Osteoblast (primary cell): Measurements from ENCODE around the gene FAF2. TPM values are rescaled to one million over a fixed set of nuclear protein-coding genes. Genes with fewer than 3 reads are reported as not detected.
A peak's percentile ranks its signal among the peaks of the same experiment; 100 is the strongest.

Experiments used
- DNase-seq: peaks from one replicate; pipeline ENCODE4 v3.0.0; 2011; ENCODE audit warnings: low spot score, mixed read lengths; ENCODE audit not compliant: insufficient read length; ENCODE audit errors: missing footprints
- H2AFZ ChIP-seq: 2 replicates; pipeline ENCODE4 v1.6.0; 2011; ENCODE audit warnings: mild to moderate bottlenecking, low read length
- H3K27ac ChIP-seq: 2 replicates; pipeline ENCODE4 v1.5.1; 2011; ENCODE audit warnings: mild to moderate bottlenecking, low read depth, low read length, moderate library complexity
- H3K27me3 ChIP-seq: 2 replicates; pipeline ENCODE4 v1.6.0; 2012; ENCODE audit warnings: mild to moderate bottlenecking, control low read depth, inconsistent platforms, low read length, moderate library complexity; ENCODE audit not compliant: insufficient read depth
- H3K36me3 ChIP-seq: 2 replicates; pipeline ENCODE4 v1.5.1; 2011; ENCODE audit warnings: mild to moderate bottlenecking, low read length, control low read depth, moderate library complexity; ENCODE audit not compliant: insufficient read depth
- H3K4me1 ChIP-seq: 2 replicates; pipeline ENCODE4 v1.5.1; 2011; ENCODE audit warnings: mild to moderate bottlenecking, low read length, control low read depth, moderate library complexity; ENCODE audit not compliant: insufficient read depth
- H3K4me2 ChIP-seq: 2 replicates; pipeline ENCODE4 v1.6.0; 2011; ENCODE audit warnings: mild to moderate bottlenecking, low read length; ENCODE audit not compliant: insufficient read depth
- H3K4me3 ChIP-seq: fragments of 200-600 bp; sonication (generic); 3 replicates; pipeline ENCODE4 v1.5.1; 2012; ENCODE audit warnings: mild to moderate bottlenecking, low read length, inconsistent platforms; ENCODE audit not compliant: insufficient read depth
- H3K79me2 ChIP-seq: 2 replicates; pipeline ENCODE4 v1.6.0; 2012; ENCODE audit warnings: mild to moderate bottlenecking, low read length, control low read depth, inconsistent platforms; ENCODE audit not compliant: insufficient read depth
- H3K9me3 ChIP-seq: 2 replicates; pipeline ENCODE4 v1.5.1; 2011; ENCODE audit warnings: low read depth, low read length, control low read depth
- H4K20me1 ChIP-seq: 2 replicates; pipeline ENCODE4 v1.6.0; 2012; ENCODE audit warnings: mild to moderate bottlenecking, low read length, control low read depth; ENCODE audit not compliant: insufficient read depth
- total RNA-seq: library from RNA; depleted of rRNA; stranded (reverse); fragments of >200 nt; gene quantifications from 2 replicates; pipeline ENCODE4 v1.2.3, GENCODE V29; 2012
- TF ChIP-seq, protein P1 (sequence below): IDR thresholded peaks from 2 replicates; pipeline ENCODE4 v1.5.1; 2011; ENCODE audit warnings: mild to moderate bottlenecking, low read depth, low read length, moderate library complexity; ENCODE audit errors: extremely low read depth

Gene FAF2, protein sequence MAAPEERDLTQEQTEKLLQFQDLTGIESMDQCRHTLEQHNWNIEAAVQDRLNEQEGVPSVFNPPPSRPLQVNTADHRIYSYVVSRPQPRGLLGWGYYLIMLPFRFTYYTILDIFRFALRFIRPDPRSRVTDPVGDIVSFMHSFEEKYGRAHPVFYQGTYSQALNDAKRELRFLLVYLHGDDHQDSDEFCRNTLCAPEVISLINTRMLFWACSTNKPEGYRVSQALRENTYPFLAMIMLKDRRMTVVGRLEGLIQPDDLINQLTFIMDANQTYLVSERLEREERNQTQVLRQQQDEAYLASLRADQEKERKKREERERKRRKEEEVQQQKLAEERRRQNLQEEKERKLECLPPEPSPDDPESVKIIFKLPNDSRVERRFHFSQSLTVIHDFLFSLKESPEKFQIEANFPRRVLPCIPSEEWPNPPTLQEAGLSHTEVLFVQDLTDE
- 40.2 and 42.4 TPM in 2 replicates for total RNA-seq

DNA sequence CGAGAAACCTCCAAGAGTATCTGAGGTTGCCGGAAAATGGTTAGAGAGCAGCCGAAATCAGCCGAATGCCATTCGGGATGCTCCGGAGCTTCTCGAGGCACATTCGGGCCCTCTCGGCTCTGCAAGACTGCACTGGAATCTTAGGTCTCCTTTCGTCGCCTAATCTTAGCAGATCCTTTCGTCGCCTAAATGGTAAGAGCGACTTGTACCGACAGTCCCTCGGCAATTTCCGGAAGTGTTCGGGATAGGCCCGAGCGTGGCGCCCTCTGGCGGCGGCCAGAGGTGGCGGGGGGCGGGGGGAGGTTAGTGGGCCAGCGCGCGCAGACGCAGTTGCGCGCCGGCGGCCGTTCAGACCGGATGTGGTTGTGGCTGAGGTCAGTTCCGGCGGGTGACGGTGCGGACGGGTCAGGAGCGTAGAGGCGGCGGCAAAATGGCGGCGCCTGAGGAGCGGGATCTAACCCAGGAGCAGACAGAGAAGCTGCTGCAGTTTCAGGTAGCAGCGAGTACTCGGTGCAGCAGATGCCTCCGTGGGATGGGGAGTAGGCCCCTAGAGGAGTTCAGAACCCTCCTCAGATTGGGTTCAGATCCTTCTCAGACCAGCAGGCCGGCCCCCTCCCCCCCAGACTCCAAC is at the start of gene FAF2:
TSS of gene FAF2 (plus strand) at position 408 of the 631 bp plus-strand sequence. CDS start at position 431, 23 bp downstream.
- Histone ChIP-seq H3K27ac (peak within 1 kb of the TSS; percentile 99), H3K4me2 (peak within 1 kb of the TSS; percentile 98), H3K27me3 (no peaks in the 10 kb centered on the region), H3K4me3 (peak within 1 kb of the TSS; percentile 99), H4K20me1 (peaks cover 21% of the 10 kb centered on the region), H3K36me3 (peaks cover 1% of the 10 kb centered on the region), H3K9me3 (no peaks in the 10 kb centered on the region), H3K4me1 (peaks cover 25% of the 10 kb centered on the region), H3K79me2 (peaks cover 49% of the 10 kb centered on the region), H2AFZ (peak within 1 kb of the TSS; percentile 99)
- peak; percentile 99 for DNase-seq
- TF ChIP-seq, protein P1, sequence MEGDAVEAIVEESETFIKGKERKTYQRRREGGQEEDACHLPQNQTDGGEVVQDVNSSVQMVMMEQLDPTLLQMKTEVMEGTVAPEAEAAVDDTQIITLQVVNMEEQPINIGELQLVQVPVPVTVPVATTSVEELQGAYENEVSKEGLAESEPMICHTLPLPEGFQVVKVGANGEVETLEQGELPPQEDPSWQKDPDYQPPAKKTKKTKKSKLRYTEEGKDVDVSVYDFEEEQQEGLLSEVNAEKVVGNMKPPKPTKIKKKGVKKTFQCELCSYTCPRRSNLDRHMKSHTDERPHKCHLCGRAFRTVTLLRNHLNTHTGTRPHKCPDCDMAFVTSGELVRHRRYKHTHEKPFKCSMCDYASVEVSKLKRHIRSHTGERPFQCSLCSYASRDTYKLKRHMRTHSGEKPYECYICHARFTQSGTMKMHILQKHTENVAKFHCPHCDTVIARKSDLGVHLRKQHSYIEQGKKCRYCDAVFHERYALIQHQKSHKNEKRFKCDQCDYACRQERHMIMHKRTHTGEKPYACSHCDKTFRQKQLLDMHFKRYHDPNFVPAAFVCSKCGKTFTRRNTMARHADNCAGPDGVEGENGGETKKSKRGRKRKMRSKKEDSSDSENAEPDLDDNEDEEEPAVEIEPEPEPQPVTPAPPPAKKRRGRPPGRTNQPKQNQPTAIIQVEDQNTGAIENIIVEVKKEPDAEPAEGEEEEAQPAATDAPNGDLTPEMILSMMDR = peak; percentile 98

DNA sequence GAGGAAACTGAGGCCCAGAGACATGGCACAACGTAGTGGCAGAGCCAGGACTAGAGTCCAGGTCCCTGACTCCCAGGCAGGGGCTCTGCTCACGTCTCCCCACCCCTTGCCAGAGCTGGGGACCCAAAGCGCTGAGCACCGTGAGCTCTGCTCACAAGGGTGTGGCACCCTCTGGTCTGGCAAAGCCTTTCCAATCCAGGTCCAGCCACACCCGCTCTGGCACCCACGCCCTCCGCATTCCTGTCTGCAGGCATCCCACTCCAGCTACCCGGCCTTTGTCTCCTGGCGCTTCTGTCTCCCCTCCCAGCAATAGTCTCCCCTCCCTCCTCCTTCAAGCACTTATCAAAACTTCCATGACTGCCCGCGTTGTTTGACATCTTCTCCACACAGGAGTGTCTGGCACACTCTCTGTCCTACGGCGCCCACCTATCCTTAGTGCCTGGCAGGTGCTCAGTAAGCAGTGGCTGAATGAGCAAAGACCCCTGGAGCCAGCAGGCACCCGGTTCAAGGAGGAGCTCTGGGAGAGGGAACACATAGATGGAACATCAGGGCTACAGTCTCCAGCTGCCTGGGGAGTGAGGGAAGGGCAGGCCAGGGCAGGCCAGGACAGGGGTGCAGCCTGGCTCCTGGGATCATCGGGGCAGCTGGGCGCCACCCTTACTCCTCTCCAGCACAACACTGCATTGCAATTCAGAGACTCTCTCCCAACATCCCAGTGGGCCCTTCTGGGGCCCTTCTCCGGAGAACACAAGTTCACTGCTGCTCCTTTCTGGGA is 47.6 kb upstream of the FAF2 start:
- Histone ChIP-seq H3K4me1 (no peaks in the 10 kb centered on the region), H3K9me3 (no peaks in the 10 kb centered on the region), H4K20me1 (peaks cover 3% of the 10 kb centered on the region), H3K4me2 (no peak overlapping the region), H3K27me3 (no peaks in the 10 kb centered on the region), H3K36me3 (peaks cover 11% of the 10 kb centered on the region), H2AFZ (no peak overlapping the region), H3K27ac (no peak overlapping the region), H3K79me2 (no peaks in the 10 kb centered on the region), H3K4me3 (no peak overlapping the region)
- TF ChIP-seq, protein P1 = no peak
- no peak for DNase-seq

DNA sequence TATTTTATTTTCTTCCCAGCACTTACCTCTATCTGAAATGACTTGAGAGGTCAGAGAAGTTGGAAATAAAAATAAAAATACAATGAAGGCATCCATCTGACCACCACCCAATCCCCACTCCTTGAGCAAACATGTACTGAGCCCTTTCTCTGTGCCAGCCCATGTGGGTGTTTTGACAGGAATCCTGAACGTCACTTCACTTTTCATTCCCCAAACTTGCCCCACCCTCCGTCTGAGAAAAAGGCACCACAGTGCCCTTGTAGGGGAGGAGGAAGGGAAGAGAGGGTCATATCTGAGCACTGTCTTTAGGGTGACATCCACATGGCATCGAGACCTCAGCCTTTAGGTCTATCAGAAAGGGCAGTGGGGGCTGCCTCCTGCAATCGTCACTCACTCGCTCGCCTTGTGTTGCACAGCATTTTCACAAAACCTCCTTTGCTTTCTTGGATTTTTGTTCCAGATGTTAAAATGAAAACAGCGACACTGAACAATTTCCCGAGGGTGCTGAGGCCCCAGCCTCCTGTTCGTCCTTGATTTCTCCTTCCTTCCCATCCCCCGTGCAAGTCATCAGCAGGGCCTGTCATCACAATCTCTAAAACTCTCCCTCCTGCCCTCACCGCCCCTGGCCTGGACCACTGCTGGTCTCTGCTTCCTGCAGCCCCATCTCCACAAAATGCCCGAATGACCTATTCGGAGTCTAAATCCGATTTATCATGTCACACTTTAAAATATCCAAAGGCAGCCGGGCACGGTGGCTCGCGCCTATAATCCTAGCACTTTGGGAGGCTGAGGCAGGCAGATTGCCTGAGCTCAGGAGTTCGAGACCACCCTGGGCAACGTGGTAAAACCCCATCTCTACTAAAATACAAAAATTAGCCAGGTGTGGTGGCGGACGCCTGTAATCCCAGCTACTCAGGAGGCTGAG is 46.6 kb upstream of the FAF2 start:
- TF ChIP-seq, protein P1 = no peak
- Histone ChIP-seq H4K20me1 (peaks cover 3% of the 10 kb centered on the region), H3K4me3 (no peak overlapping the region), H3K27me3 (no peaks in the 10 kb centered on the region), H3K4me1 (no peaks in the 10 kb centered on the region), H3K4me2 (no peak overlapping the region), H3K36me3 (peaks cover 9% of the 10 kb centered on the region), H3K9me3 (no peaks in the 10 kb centered on the region), H3K27ac (no peak overlapping the region), H3K79me2 (no peaks in the 10 kb centered on the region), H2AFZ (no peak overlapping the region)
- DNase-seq = no peak
